ENCODE data around the gene DTNB.

GRCh38 chr2:25371253-25372241 is 301.8 kb downstream of the DTNB start:
- TF ChIP-seq GATA2 (IDR thresholded peaks at IDR 0.05; ENCODE audit: low read depth, low read length) (no peak), GATA3 (IDR thresholded peaks at IDR 0.05; ENCODE audit: low read depth, low read length) (no peak)
